GM06990 (cell line): Measurements from ENCODE around the gene ATG7.
"Not testable (repeated sequence)": the region's sequence is repeated elsewhere in the genome, so short reads cannot be mapped to it uniquely, and the experiment has no call there.

ENCODE experiments used
- DNase-seq: peaks from one replicate; pipeline ENCODE4 v3.0.0-alpha.2; 2011; ENCODE audit not compliant: insufficient read length; ENCODE audit errors: extremely low read depth
- H3K27me3 ChIP-seq: replicated peaks from 2 replicates; pipeline ENCODE4 v1.6.0; 2011; ENCODE audit warnings: low read length; ENCODE audit not compliant: control insufficient read depth, insufficient read depth
- H3K36me3 ChIP-seq: 2 replicates; pipeline ENCODE4 v1.5.1; 2011; ENCODE audit warnings: low read length; ENCODE audit not compliant: control insufficient read depth, insufficient read depth
- H3K4me3 ChIP-seq: replicated peaks from 2 replicates; pipeline ENCODE4 v1.5.1; 2011; ENCODE audit warnings: low read depth, mild to moderate bottlenecking, control low read depth, low read length
- CTCF ChIP-seq: IDR thresholded peaks from 2 replicates; pipeline ENCODE4 v1.5.1; 2011; ENCODE audit warnings: low read length, control low read depth, mild to moderate bottlenecking, inconsistent platforms; ENCODE audit not compliant: insufficient read depth, poor library complexity, severe bottlenecking

Gene ATG7

GRCh38 chr3:11405323-11405722, 133.1 kb downstream of the ATG7 start:
- H3K27me3 ChIP-seq: no peaks in the 10 kb centered on the region
- no peak for DNase-seq
- no peaks in the 10 kb centered on the region; the same call in 1 of the 2 replicates for H3K36me3 ChIP-seq
- no peak overlapping the region for H3K4me3 ChIP-seq
- no peak for TF ChIP-seq CTCF

GRCh38 chr3:11407644-11408043, 135.4 kb downstream of the ATG7 start:
- TF ChIP-seq CTCF: no peak
- no peaks in the 10 kb centered on the region for H3K27me3 ChIP-seq

GRCh38 chr3:11408324-11408859, 136.2 kb downstream of the ATG7 start:
- H3K36me3 ChIP-seq, DNase-seq, H3K27me3 ChIP-seq, H3K4me3 ChIP-seq: not testable (repeated sequence)

More at GRCh38 chr3:11407644-11408043, 135.4 kb downstream of the ATG7 start:
- no peaks in the 10 kb centered on the region; the same call in 1 of the 2 replicates for H3K36me3 ChIP-seq
- H3K4me3 ChIP-seq: no peak overlapping the region
- no peak for DNase-seq

GRCh38 chr3:11410564-11410963, 138.4 kb downstream of the ATG7 start:
- Histone ChIP-seq H3K4me3 (no peak overlapping the region), H3K27me3 (no peaks in the 10 kb centered on the region), H3K36me3 (no peaks in the 10 kb centered on the region; the same call in 1 of the 2 replicates)
- TF ChIP-seq CTCF: no peak
- no peak for DNase-seq

GRCh38 chr3:11411956-11412355, 139.8 kb downstream of the ATG7 start:
- no peak overlapping the region for H3K4me3 ChIP-seq
- no peak for DNase-seq
- no peaks in the 10 kb centered on the region for H3K36me3 ChIP-seq
- no peak for TF ChIP-seq CTCF
- H3K27me3 ChIP-seq: no peaks in the 10 kb centered on the region

GRCh38 chr3:11413071-11413470, 140.9 kb downstream of the ATG7 start:
- no peak for TF ChIP-seq CTCF
- H3K4me3 ChIP-seq: no peak overlapping the region

More at GRCh38 chr3:11413071-11413470, 140.9 kb downstream of the ATG7 start:
- Histone ChIP-seq H3K27me3 (no peaks in the 10 kb centered on the region), H3K36me3 (no peaks in the 10 kb centered on the region)
- DNase-seq: no peak
